ENCODE results near the gene BRINP2.

DNA sequence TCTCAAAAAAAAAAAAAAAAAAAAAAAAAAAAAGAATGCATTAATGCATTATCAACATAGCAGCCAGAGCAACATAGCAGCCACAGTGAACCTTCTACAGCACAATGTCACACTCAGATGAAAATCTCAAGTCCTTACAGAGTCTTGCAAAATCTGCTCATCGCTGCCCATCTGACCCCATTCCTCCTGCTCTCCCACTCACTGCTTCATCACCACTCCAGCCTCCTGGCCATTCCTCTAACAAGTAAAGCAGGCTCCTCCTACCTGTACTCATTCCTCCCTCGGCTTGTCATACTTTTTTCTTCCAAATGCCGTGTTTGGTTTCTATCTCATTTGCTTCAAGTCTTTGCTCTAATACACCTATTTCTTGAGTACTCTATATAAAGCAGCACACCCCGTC, 29.5 kb downstream of the BRINP2 start:
- TF ChIP-seq EZH2 (IDR thresholded peaks at IDR 0.05) (no peak), POLR2AphosphoS5 (IDR thresholded peaks at IDR 0.05; ENCODE audit: borderline replicate concordance, low read depth, low read length) (no peak), FOXP2 (optimal IDR thresholded peaks at IDR 0.05; ENCODE audit: control extremely low read depth, extremely low read length, insufficient read depth) (no peak)
